Neural cell (in vitro differentiated cells): Measurements from ENCODE around the gene HEATR5A. TPM values are rescaled to one million over a fixed set of nuclear protein-coding genes. Genes with fewer than 3 reads are reported as not detected.

Experiments used
- H2AFZ ChIP-seq: fragments of 200-600, 300-800 bp; sonication (generic), shearing (Covaris generic); 2 replicates; pipeline ENCODE4 v1.6.0; 2014; ENCODE audit warnings: low read depth, mild to moderate bottlenecking, antibody characterized with exemption, low read length, moderate library complexity
- H3F3A ChIP-seq: fragments of 200-600 bp; shearing (Covaris generic); 2 replicates; pipeline ENCODE4 v1.6.1; 2016; ENCODE audit warnings: mild to moderate bottlenecking, moderate library complexity, mixed read lengths, antibody characterized with exemption, low read length; ENCODE audit not compliant: insufficient read depth, poor library complexity, severe bottlenecking
- H3K27ac ChIP-seq: fragments of 200-600, 300-800 bp; sonication (generic), shearing (Covaris generic); 2 replicates; pipeline ENCODE4 v1.5.1; 2014; ENCODE audit warnings: mild to moderate bottlenecking, low read length, moderate library complexity
- H3K27me3 ChIP-seq: fragments of 300-800, 200-600 bp; sonication (generic), shearing (Covaris generic); 2 replicates; pipeline ENCODE4 v1.6.0; 2014; ENCODE audit warnings: mild to moderate bottlenecking, low read depth, low read length, moderate library complexity; ENCODE audit not compliant: insufficient read depth
- H3K36me3 ChIP-seq: fragments of 300-800, 200-600 bp; sonication (generic), shearing (Covaris generic); 2 replicates; pipeline ENCODE4 v1.5.1; 2014; ENCODE audit warnings: mild to moderate bottlenecking, antibody characterized with exemption, low read length, moderate library complexity; ENCODE audit not compliant: insufficient read depth
- H3K4me2 ChIP-seq: fragments of 300-800, 200-600 bp; sonication (generic), shearing (Covaris generic); 2 replicates; pipeline ENCODE4 v1.6.0; 2014; ENCODE audit warnings: mild to moderate bottlenecking, low read length
- H3K4me3 ChIP-seq: fragments of 300-800, 200-600 bp; sonication (generic), shearing (Covaris generic); 2 replicates; pipeline ENCODE4 v1.5.1; 2014; ENCODE audit warnings: mild to moderate bottlenecking, low read length, moderate library complexity
- H3K79me2 ChIP-seq: fragments of 200-600 bp; shearing (Covaris generic); replicated peaks from 2 replicates; pipeline ENCODE4 v1.6.0; 2014; ENCODE audit warnings: mild to moderate bottlenecking, low read length, moderate library complexity; ENCODE audit not compliant: insufficient read depth
- H3K9ac ChIP-seq: fragments of 300-800, 200-600 bp; sonication (generic), shearing (Covaris generic); 2 replicates; pipeline ENCODE4 v1.6.1; 2016; ENCODE audit warnings: mild to moderate bottlenecking, low read length, mixed read lengths
- H3K9me2 ChIP-seq: fragments of 200-600 bp; shearing (Covaris generic); 2 replicates; pipeline ENCODE4 v1.6.1; 2016; ENCODE audit warnings: mild to moderate bottlenecking, low read length, mixed read lengths; ENCODE audit not compliant: insufficient read depth
- H3K9me3 ChIP-seq: fragments of 200-600, 300-800 bp; sonication (generic), shearing (Covaris generic); 2 replicates; pipeline ENCODE4 v1.6.1; 2016; ENCODE audit warnings: mild to moderate bottlenecking, mixed run types, low read length, moderate library complexity, mixed read lengths
- H4K20me1 ChIP-seq: fragments of 200-600 bp; shearing (Covaris generic); 2 replicates; pipeline ENCODE4 v1.6.1; 2016; ENCODE audit warnings: mild to moderate bottlenecking, mixed run types; ENCODE audit not compliant: insufficient read depth
- CTCF ChIP-seq: fragments of 450-650 bp; IDR thresholded peaks from 2 replicates; pipeline ENCODE4 v1.5.1; 2014; ENCODE audit warnings: antibody characterized with exemption, mild to moderate bottlenecking, moderate library complexity; ENCODE audit not compliant: poor library complexity, severe bottlenecking
- EP300 ChIP-seq: fragments of 450-650 bp; conservative IDR thresholded peaks from 2 replicates; pipeline ENCODE4 v1.6.1; 2014; ENCODE audit warnings: antibody characterized with exemption, mild to moderate bottlenecking, moderate library complexity; ENCODE audit not compliant: poor library complexity, severe bottlenecking
- EZH2 ChIP-seq: fragments of 200-600, 300-800 bp; shearing (Covaris generic), sonication (generic); IDR thresholded peaks from 2 replicates; pipeline ENCODE4 v1.6.1; 2014; ENCODE audit warnings: antibody characterized with exemption, low read length, borderline replicate concordance, mild to moderate bottlenecking; ENCODE audit not compliant: insufficient read depth, poor library complexity, severe bottlenecking
- MXI1 ChIP-seq: fragments of 450-650 bp; conservative IDR thresholded peaks from 2 replicates; pipeline ENCODE4 v1.6.1; 2014; ENCODE audit warnings: antibody characterized with exemption, mild to moderate bottlenecking; ENCODE audit not compliant: poor library complexity, severe bottlenecking
- POLR2AphosphoS5 ChIP-seq: IDR thresholded peaks from 2 replicates; pipeline ENCODE4 v1.6.1; 2012
- RAD21 ChIP-seq: fragments of 450-650 bp; conservative IDR thresholded peaks from 2 replicates; pipeline ENCODE4 v1.6.1; 2014; ENCODE audit warnings: antibody characterized with exemption, mild to moderate bottlenecking, moderate library complexity
- SMC3 ChIP-seq: fragments of 450-650 bp; conservative IDR thresholded peaks from 2 replicates; pipeline ENCODE4 v1.6.1; 2014; ENCODE audit warnings: antibody characterized with exemption, mild to moderate bottlenecking, moderate library complexity; ENCODE audit not compliant: poor library complexity
- TAF1 ChIP-seq: IDR thresholded peaks from 2 replicates; pipeline ENCODE4 v1.6.1; 2012; ENCODE audit warnings: low read depth
- polyA plus RNA-seq: library from polyadenylated mRNA; depleted of rRNA; stranded (reverse); fragments of >200 nt; gene quantifications from 2 replicates; pipeline ENCODE4 v1.2.3, GENCODE V29; 2014

HEATR5A gene
- polyA plus RNA-seq, 1 donor from 2014 or later = 5.2 TPM

GRCh38 chr14:31346097-31346496 lies 74.3 kb downstream of the HEATR5A start:
- no peak overlapping the region for H2AFZ ChIP-seq
- TF ChIP-seq POLR2AphosphoS5 = no peak
- H3K27me3 ChIP-seq = no peaks in the 10 kb centered on the region
- H3K9me2 ChIP-seq = no peaks in the 10 kb centered on the region
- H3K79me2 ChIP-seq = no peaks in the 10 kb centered on the region
- no peak overlapping the region for H3K4me2 ChIP-seq
- H3K9me3 ChIP-seq = no peaks in the 10 kb centered on the region
- no peak overlapping the region for H3K4me3 ChIP-seq
- H4K20me1 ChIP-seq = no peaks in the 10 kb centered on the region
- no peaks in the 10 kb centered on the region for H3F3A ChIP-seq
- H3K36me3 ChIP-seq = no peaks in the 10 kb centered on the region
- H3K9ac ChIP-seq = no peak overlapping the region
- no peak overlapping the region for H3K27ac ChIP-seq

DNA sequence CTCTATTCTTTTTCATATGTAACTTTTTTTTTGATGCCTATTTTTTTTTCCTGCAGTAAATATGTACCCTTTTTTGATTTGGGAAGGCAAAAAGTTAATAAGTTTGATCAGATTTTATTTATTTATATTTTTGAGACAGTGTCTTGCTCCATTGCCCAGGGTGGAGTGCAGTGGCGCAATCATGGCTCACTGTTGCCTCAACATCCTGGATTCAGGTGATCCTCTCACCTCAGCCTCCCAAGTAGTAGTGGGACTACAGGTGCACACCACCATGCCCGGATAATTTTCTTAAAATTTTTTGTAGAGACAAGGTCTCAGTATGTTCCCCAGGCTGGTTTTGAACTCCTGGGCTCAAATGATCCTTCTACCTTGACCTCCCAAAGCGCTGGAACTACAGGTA lies 79.1 kb downstream of the HEATR5A start:
- no peaks in the 10 kb centered on the region for H3K9me2 ChIP-seq
- H3K4me3 ChIP-seq = no peak overlapping the region
- TF ChIP-seq EZH2 (no peak), RAD21 (no peak), MXI1 (no peak), POLR2AphosphoS5 (no peak), CTCF (no peak)
- H3K4me2 ChIP-seq = no peak overlapping the region
- no peaks in the 10 kb centered on the region for H3F3A ChIP-seq
- H2AFZ ChIP-seq = no peak overlapping the region
- H3K36me3 ChIP-seq = no peaks in the 10 kb centered on the region
- H3K9me3 ChIP-seq = no peaks in the 10 kb centered on the region
- no peak overlapping the region for H3K9ac ChIP-seq
- no peaks in the 10 kb centered on the region for H3K79me2 ChIP-seq
- no peaks in the 10 kb centered on the region for H3K27me3 ChIP-seq
- no peaks in the 10 kb centered on the region for H4K20me1 ChIP-seq
- no peak overlapping the region for H3K27ac ChIP-seq

DNA sequence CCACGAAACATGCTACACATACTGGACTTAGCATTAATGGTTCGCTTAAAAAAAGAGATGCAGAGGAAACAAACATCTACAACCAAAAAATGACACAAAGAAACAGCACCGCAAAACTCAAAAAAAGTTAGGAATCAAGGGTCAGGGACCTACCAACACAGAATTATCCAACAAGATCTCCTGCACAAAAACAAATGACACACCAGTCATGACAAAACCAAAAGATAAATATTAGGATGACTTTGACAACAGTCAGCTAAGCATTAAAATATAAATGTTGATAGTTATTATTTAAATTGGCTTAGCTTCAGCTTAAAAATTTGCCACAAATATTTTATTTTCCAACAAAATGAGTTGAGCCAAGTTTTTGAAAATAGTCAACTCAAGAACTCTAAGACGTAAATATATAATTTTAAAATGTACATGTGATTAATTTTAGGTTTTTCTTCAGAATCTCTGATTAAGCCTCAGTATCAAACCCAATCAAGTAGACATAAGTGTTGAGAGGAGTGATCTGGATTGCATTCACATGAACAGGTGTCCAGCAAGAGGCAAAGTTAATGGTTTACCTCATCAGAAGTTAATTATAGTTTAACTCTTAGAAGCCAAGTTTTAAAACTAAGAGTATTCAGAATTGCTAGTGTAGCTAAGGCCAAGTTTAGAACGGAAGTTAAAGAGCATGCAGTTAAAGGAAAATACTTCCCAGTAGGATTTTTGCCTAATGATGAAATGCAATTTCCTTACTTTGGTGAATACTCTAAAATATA lies 79.9 kb downstream of the HEATR5A start:
- Histone ChIP-seq H3K27ac (no peak overlapping the region), H3K4me3 (no peak overlapping the region), H3K9me3 (no peaks in the 10 kb centered on the region), H3K9ac (no peak overlapping the region), H4K20me1 (no peaks in the 10 kb centered on the region), H3K27me3 (no peaks in the 10 kb centered on the region), H2AFZ (no peak overlapping the region), H3K4me2 (no peak overlapping the region), H3F3A (no peaks in the 10 kb centered on the region), H3K79me2 (no peaks in the 10 kb centered on the region), H3K36me3 (no peaks in the 10 kb centered on the region), H3K9me2 (no peaks in the 10 kb centered on the region)
- TF ChIP-seq EP300 (no peak), POLR2AphosphoS5 (no peak), RAD21 (no peak), EZH2 (no peak), SMC3 (no peak), TAF1 (no peak), MXI1 (no peak)
